Natural killer cell (primary cell): Measurements from ENCODE around the gene CDX1. TPM values are rescaled to one million over a fixed set of nuclear protein-coding genes. Genes with fewer than 3 reads are reported as not detected.

Experiments
- ATAC-seq, 3 donors: fragments of 150-1000 bp in 2 of 3; fragments of 200-7000 bp in 1 of 3; cut with Tn5 transposase; 1 replicate in 1 of 3; 2 replicates in 2 of 3; pipeline ENCODE4 v1.10.0; 2021; ENCODE audit warnings: mild to moderate bottlenecking in 2 of 3, moderate library complexity in 2 of 3
- DNase-seq, 2 donors: peaks; one replicate each; pipeline versions ENCODE4 v3.0.0 to v3.0.0-alpha.2; 2013 to 2021; ENCODE audit warnings: mixed read lengths in 1 of 2
- H3K27ac ChIP-seq: one replicate; pipeline ENCODE4 v1.5.1; 2013; ENCODE audit warnings: mild to moderate bottlenecking, low read length
- H3K27me3 ChIP-seq: one replicate; pipeline ENCODE4 v1.6.1; 2013; ENCODE audit warnings: low read length; ENCODE audit not compliant: control insufficient read depth, insufficient read depth
- H3K36me3 ChIP-seq: one replicate; pipeline ENCODE4 v1.6.1; 2013; ENCODE audit warnings: low read length; ENCODE audit not compliant: control insufficient read depth, insufficient read depth
- H3K4me1 ChIP-seq: one replicate; pipeline ENCODE4 v1.6.1; 2013; ENCODE audit warnings: low read length; ENCODE audit not compliant: control insufficient read depth, insufficient read depth
- H3K4me3 ChIP-seq: one replicate; pipeline ENCODE4 v1.5.1; 2013; ENCODE audit warnings: low read length
- H3K9me3 ChIP-seq: one replicate; pipeline ENCODE4 v1.6.1; 2013; ENCODE audit warnings: low read length; ENCODE audit not compliant: control insufficient read depth, insufficient read depth
- H3K27ac Mint-ChIP-seq, 2 donors: one replicate each; pipeline ENCODE4 v1.8.0; 2022; ENCODE audit warnings: mild to moderate bottlenecking in 2 of 2, mixed read lengths in 2 of 2, moderate library complexity in 1 of 2
- H3K27me3 Mint-ChIP-seq, 2 donors: one replicate each; pipeline ENCODE4 v1.8.0; 2022; ENCODE audit warnings: low read depth in 2 of 2, mixed read lengths in 2 of 2
- H3K36me3 Mint-ChIP-seq: one replicate; pipeline ENCODE4 v1.8.0; 2022; ENCODE audit warnings: mixed read lengths
- H3K4me1 Mint-ChIP-seq, 2 donors: one replicate each; pipeline ENCODE4 v1.8.0; 2022; ENCODE audit warnings: mixed read lengths in 2 of 2
- H3K4me3 Mint-ChIP-seq: one replicate; pipeline ENCODE4 v1.8.0; 2022; ENCODE audit warnings: mild to moderate bottlenecking, moderate library complexity, mixed read lengths
- H3K9me3 Mint-ChIP-seq, 2 donors: one replicate each; pipeline ENCODE4 v1.8.0; 2022; ENCODE audit warnings: mixed read lengths in 2 of 2
- CTCF ChIP-seq: fragments of 200-600 bp; IDR thresholded peaks from one replicate; pipeline ENCODE4 v1.8.0; 2022; ENCODE audit warnings: antibody characterized with exemption
- WGBS: methylation state at CpG from one replicate; pipeline ENCODE4 v1.1.7; 2013; ENCODE audit warnings: missing lambda C conversion rate; ENCODE audit not compliant: insufficient coverage; 5-methylcytosine and 5-hydroxymethylcytosine counted together
- intact Hi-C: fragments of 100-400 bp; cut with micrococcal nuclease; formaldehyde crosslinking; loops from one replicate; pipeline ENCODE4 v1.14.2; 2022
- total RNA-seq, 4 donors: library from RNA; stranded (reverse); fragments of 120-200 nt in 1 of 4; gene quantifications; one replicate each; pipeline versions ENCODE4 v1.2.3 to v1.2.4, GENCODE V29; 2013 to 2022

CDX1 gene
- total RNA-seq, 3 donors from 2014 or later (not counting 1 experiment from before 2014, with no cell fraction given): not detected

- Mint-ChIP-seq H3K27me3 (peaks cover 6 to 39% of the 10 kb centered on the region in 2 donors), H3K27ac (no peak overlapping the region), H3K4me1 (peaks cover 14 to 26% of the 10 kb centered on the region in 2 donors), H3K4me3 (no peak overlapping the region), H3K36me3 (no peaks in the 10 kb centered on the region), H3K9me3 (no peaks in the 10 kb centered on the region)
- ATAC-seq (no peak), DNase-seq (no peak)
- no peak overlapping the region for H3K4me3 ChIP-seq
- no peak for TF ChIP-seq CTCF
- H3K9me3 ChIP-seq: no peaks in the 10 kb centered on the region
- 83% methylated on average over 6 of the region's 6 CpGs for WGBS
- H3K27me3 ChIP-seq: peaks cover 10% of the 10 kb centered on the region
- no peak overlapping the region for H3K27ac ChIP-seq
- no peaks in the 10 kb centered on the region for H3K36me3 ChIP-seq
- intact Hi-C loops: no loop called here
- H3K4me1 ChIP-seq: peaks cover 16% of the 10 kb centered on the region
These were observed 47.0 kb downstream of the CDX1 start for GRCh38 chr5:150213530-150213929.

GRCh38 chr5:150214289-150214688 lies 47.7 kb downstream of the CDX1 start:
- Histone ChIP-seq H3K4me3 (no peak overlapping the region), H3K27ac (no peak overlapping the region), H3K4me1 (peaks cover 8% of the 10 kb centered on the region), H3K36me3 (no peaks in the 10 kb centered on the region), H3K27me3 (peaks cover 9% of the 10 kb centered on the region), H3K9me3 (no peaks in the 10 kb centered on the region)
- Mint-ChIP-seq H3K36me3 (no peaks in the 10 kb centered on the region), H3K4me3 (no peak overlapping the region), H3K4me1 (peaks cover 6 to 19% of the 10 kb centered on the region in 2 donors), H3K9me3 (no peaks in the 10 kb centered on the region), H3K27ac (no peak overlapping the region), H3K27me3 (peaks cover 4 to 37% of the 10 kb centered on the region in 2 donors)
- intact Hi-C loops: no loop called here
- ATAC-seq: no peak
- 89% methylated on average over 7 of the region's 7 CpGs for WGBS
- TF ChIP-seq CTCF: no peak
- no peak for DNase-seq

GRCh38 chr5:150215979-150216944 lies 49.7 kb downstream of the CDX1 start:
- Mint-ChIP-seq H3K36me3 (no peaks in the 10 kb centered on the region), H3K27ac (no peak overlapping the region), H3K4me1 (peaks cover 0 to 9% of the 10 kb centered on the region in 2 donors), H3K9me3 (no peaks in the 10 kb centered on the region), H3K27me3 (peaks cover 4 to 30% of the 10 kb centered on the region in 2 donors), H3K4me3 (no peak overlapping the region)
- intact Hi-C loops: no loop called here
- no peak for TF ChIP-seq CTCF
- Histone ChIP-seq H3K4me1 (no peaks in the 10 kb centered on the region), H3K36me3 (no peaks in the 10 kb centered on the region), H3K9me3 (no peaks in the 10 kb centered on the region), H3K4me3 (no peak overlapping the region), H3K27me3 (peaks cover 2% of the 10 kb centered on the region), H3K27ac (no peak overlapping the region)
- 76% methylated on average over 9 of the region's 10 CpGs for WGBS
- DNase-seq: no peak
- ATAC-seq: no peak
